IPS-20b (cell line): ENCODE measurements around the gene KPNA2.
"Not testable (repeated sequence)": the region's sequence is repeated elsewhere in the genome, so short reads cannot be mapped to it uniquely, and the experiment has no call there.

Experiments
- H3K27ac ChIP-seq: one replicate; pipeline ENCODE4 v1.5.1; 2013; ENCODE audit warnings: low read length
- H3K27me3 ChIP-seq: 2 replicates; pipeline ENCODE4 v1.6.1; 2013; ENCODE audit warnings: mild to moderate bottlenecking, low read length, inconsistent platforms; ENCODE audit not compliant: insufficient read depth
- H3K36me3 ChIP-seq: 2 replicates; pipeline ENCODE4 v1.6.1; 2013; ENCODE audit warnings: low read depth, mild to moderate bottlenecking, inconsistent platforms, low read length, moderate library complexity; ENCODE audit not compliant: insufficient read depth
- H3K4me1 ChIP-seq: 2 replicates; pipeline ENCODE4 v1.6.1; 2013; ENCODE audit warnings: mild to moderate bottlenecking, control low read depth, inconsistent platforms, low read length, moderate library complexity; ENCODE audit not compliant: insufficient read depth
- H3K4me3 ChIP-seq: 2 replicates; pipeline ENCODE4 v1.5.1; 2013; ENCODE audit warnings: mild to moderate bottlenecking, low read length, inconsistent platforms
- H3K9ac ChIP-seq: 2 replicates; pipeline ENCODE4 v1.6.1; 2013; ENCODE audit warnings: low read depth, mild to moderate bottlenecking, inconsistent platforms, low read length, moderate library complexity
- H3K9me3 ChIP-seq: 2 replicates; pipeline ENCODE4 v1.6.1; 2013; ENCODE audit warnings: mild to moderate bottlenecking, low read depth, low read length, inconsistent platforms; ENCODE audit not compliant: insufficient read depth

Gene KPNA2

GRCh38 chr17:68004201-68004600 lies 31.3 kb upstream of the KPNA2 start:
- H3K4me3 ChIP-seq, result no peak overlapping the region
- H3K36me3 ChIP-seq, result no peaks in the 10 kb centered on the region
- H3K4me1 ChIP-seq, result no peaks in the 10 kb centered on the region; the same call in 1 of the 2 replicates

GRCh38 chr17:68006797-68007196 lies 28.7 kb upstream of the KPNA2 start:
- Histone ChIP-seq H3K27ac (no peak overlapping the region), H3K27me3 (no peaks in the 10 kb centered on the region), H3K4me3 (no peak overlapping the region), H3K9me3 (no peaks in the 10 kb centered on the region), H3K4me1 (no peaks in the 10 kb centered on the region), H3K9ac (no peak overlapping the region), H3K36me3 (no peaks in the 10 kb centered on the region)

More at GRCh38 chr17:68004201-68004600, 31.3 kb upstream of the KPNA2 start:
- H3K27me3 ChIP-seq, result no peaks in the 10 kb centered on the region
- no peak overlapping the region for H3K27ac ChIP-seq
- no peak overlapping the region for H3K9ac ChIP-seq
- H3K9me3 ChIP-seq, result no peaks in the 10 kb centered on the region

GRCh38 chr17:68011199-68011665 lies 24.3 kb upstream of the KPNA2 start:
- H3K4me3 ChIP-seq, result no peak overlapping the region
- H3K27ac ChIP-seq, result no peak overlapping the region
- no peaks in the 10 kb centered on the region for H3K27me3 ChIP-seq
- no peaks in the 10 kb centered on the region for H3K36me3 ChIP-seq
- H3K9ac ChIP-seq, result no peak overlapping the region
- no peaks in the 10 kb centered on the region for H3K9me3 ChIP-seq
- H3K4me1 ChIP-seq, result no peaks in the 10 kb centered on the region

- H3K4me1 ChIP-seq, result no peaks in the 10 kb centered on the region
- no peak overlapping the region for H3K4me3 ChIP-seq
- H3K9me3 ChIP-seq, result no peaks in the 10 kb centered on the region
- H3K9ac ChIP-seq, result no peak overlapping the region
- no peaks in the 10 kb centered on the region for H3K36me3 ChIP-seq
- H3K27ac ChIP-seq, result no peak overlapping the region
- no peaks in the 10 kb centered on the region for H3K27me3 ChIP-seq
Measured at GRCh38 chr17:68013385-68013784, 22.1 kb upstream of the KPNA2 start.

GRCh38 chr17:68015081-68015723 lies 20.3 kb upstream of the KPNA2 start:
- H3K4me3 ChIP-seq, result no peak overlapping the region
- H3K27ac ChIP-seq, result no peak overlapping the region
- no peak overlapping the region for H3K9ac ChIP-seq
- H3K36me3 ChIP-seq, result no peaks in the 10 kb centered on the region
- H3K9me3 ChIP-seq, result no peaks in the 10 kb centered on the region
- no peaks in the 10 kb centered on the region for H3K27me3 ChIP-seq
- no peaks in the 10 kb centered on the region for H3K4me1 ChIP-seq

- Histone ChIP-seq H3K36me3 (no peaks in the 10 kb centered on the region), H3K27ac (no peak overlapping the region), H3K4me1 (0 out of 2 replicates have a peak, but pooled peaks cover 2% of the 10 kb centered on the region), H3K4me3 (no peak overlapping the region), H3K9ac (no peak overlapping the region), H3K9me3 (no peaks in the 10 kb centered on the region), H3K27me3 (no peaks in the 10 kb centered on the region)
Measured at GRCh38 chr17:68016838-68017237, 18.7 kb upstream of the KPNA2 start.

GRCh38 chr17:68018493-68018892 lies 17.0 kb upstream of the KPNA2 start:
- not testable (repeated sequence) for H3K4me1 ChIP-seq, H3K27me3 ChIP-seq, H3K36me3 ChIP-seq, H3K27ac ChIP-seq, H3K9me3 ChIP-seq, H3K4me3 ChIP-seq, H3K9ac ChIP-seq

- no peaks in the 10 kb centered on the region for H3K27me3 ChIP-seq
- H3K4me1 ChIP-seq, result 0 out of 2 replicates have a peak, but pooled peaks cover 2% of the 10 kb centered on the region
- H3K9ac ChIP-seq, result no peak overlapping the region
- no peaks in the 10 kb centered on the region for H3K9me3 ChIP-seq
- H3K27ac ChIP-seq, result no peak overlapping the region
- H3K36me3 ChIP-seq, result no peaks in the 10 kb centered on the region
- peak overlapping the region; percentile 50; the same call in 1 of the 2 replicates for H3K4me3 ChIP-seq
Measured at GRCh38 chr17:68019336-68019674, 16.2 kb upstream of the KPNA2 start.

- Histone ChIP-seq H3K27me3 (no peaks in the 10 kb centered on the region), H3K9me3 (no peaks in the 10 kb centered on the region), H3K9ac (peak overlapping the region; percentile 88), H3K4me1 (0 out of 2 replicates have a peak, but pooled peaks cover 2% of the 10 kb centered on the region), H3K4me3 (peak overlapping the region; percentile 80), H3K27ac (peak overlapping the region; percentile 22), H3K36me3 (no peaks in the 10 kb centered on the region)
Measured at GRCh38 chr17:68019675-68020408, 15.7 kb upstream of the KPNA2 start.

GRCh38 chr17:68020409-68020756 lies 15.2 kb upstream of the KPNA2 start:
- H3K4me1 ChIP-seq, result 0 out of 2 replicates have a peak, but pooled peaks cover 2% of the 10 kb centered on the region
- H3K27ac ChIP-seq, result peak overlapping the region; percentile 22
- no peaks in the 10 kb centered on the region for H3K27me3 ChIP-seq
- no peaks in the 10 kb centered on the region for H3K36me3 ChIP-seq
- H3K4me3 ChIP-seq, result peak overlapping the region; percentile 80
- H3K9ac ChIP-seq, result peak overlapping the region; percentile 88
- H3K9me3 ChIP-seq, result no peaks in the 10 kb centered on the region

- H3K4me3 ChIP-seq, result peak overlapping the region; percentile 80
- H3K9me3 ChIP-seq, H3K27me3 ChIP-seq, H3K36me3 ChIP-seq, H3K27ac ChIP-seq, H3K4me1 ChIP-seq: not testable (repeated sequence)
- peak overlapping the region; percentile 88; the same call in 1 of the 2 replicates for H3K9ac ChIP-seq
Measured at GRCh38 chr17:68020791-68021190, 14.7 kb upstream of the KPNA2 start.

- Histone ChIP-seq H3K36me3 (no peaks in the 10 kb centered on the region), H3K4me1 (0 out of 2 replicates have a peak, but pooled peaks cover 2% of the 10 kb centered on the region), H3K27ac (no peak overlapping the region), H3K9ac (no peak overlapping the region), H3K9me3 (no peaks in the 10 kb centered on the region), H3K4me3 (no peak overlapping the region), H3K27me3 (no peaks in the 10 kb centered on the region)
Measured at GRCh38 chr17:68021963-68022362, 13.6 kb upstream of the KPNA2 start.
